Chondrocyte (in vitro differentiated cells): ENCODE results near the gene DUT. TPM values are rescaled to one million over a fixed set of nuclear protein-coding genes. Genes with fewer than 3 reads are reported as not detected.

Source experiments
- DNase-seq: peaks from one replicate; pipeline ENCODE4 v3.0.0; 2021; ENCODE audit warnings: mixed read lengths, low spot score
- H3K27ac Mint-ChIP-seq: one replicate; pipeline ENCODE4 v1.8.0; 2021; ENCODE audit warnings: mild to moderate bottlenecking, moderate library complexity, mixed read lengths; ENCODE audit not compliant: unreplicated experiment
- H3K27me3 Mint-ChIP-seq: 2 replicates; pipeline ENCODE4 v1.8.0; 2021; ENCODE audit warnings: low read depth, mixed read lengths
- H3K36me3 Mint-ChIP-seq: 2 replicates; pipeline ENCODE4 v1.8.0; 2021; ENCODE audit warnings: low read depth, mixed read lengths
- H3K4me1 Mint-ChIP-seq: 2 replicates; pipeline ENCODE4 v1.8.0; 2021; ENCODE audit warnings: low read depth, mild to moderate bottlenecking, mixed read lengths
- H3K4me3 Mint-ChIP-seq: one replicate; pipeline ENCODE4 v1.8.0; 2021; ENCODE audit warnings: mild to moderate bottlenecking, moderate library complexity, mixed read lengths; ENCODE audit not compliant: unreplicated experiment
- H3K9me3 Mint-ChIP-seq: 2 replicates; pipeline ENCODE4 v1.8.0; 2021; ENCODE audit warnings: low read depth, mixed read lengths
- CTCF ChIP-seq: fragments of 200-600 bp; sonication (generic); IDR thresholded peaks from 2 replicates; pipeline ENCODE4 v1.5.0; 2021; ENCODE audit warnings: antibody characterized with exemption, mild to moderate bottlenecking, moderate library complexity
- total RNA-seq: library from RNA; stranded (reverse); gene quantifications from 3 replicates; pipeline ENCODE4 v1.2.1, GENCODE V29; 2021

The DUT gene
- total RNA-seq, 1 donor from 2014 or later = 71.5 TPM

- Mint-ChIP-seq H3K36me3 (no peaks in the 10 kb centered on the region), H3K9me3 (no peaks in the 10 kb centered on the region), H3K27me3 (peaks cover 17% of the 10 kb centered on the region), H3K4me3 (peak overlapping the region; percentile 57), H3K4me1 (peaks cover 10% of the 10 kb centered on the region), H3K27ac (no peak overlapping the region)
- peak; percentile 93 for TF ChIP-seq CTCF
- no peak for DNase-seq
These were observed 45.7 kb upstream of the DUT start for GRCh38 chr15:48285329-48286214.

GRCh38 chr15:48289628-48290027 lies 41.6 kb upstream of the DUT start:
- Mint-ChIP-seq H3K36me3 (no peaks in the 10 kb centered on the region), H3K4me1 (peaks cover 10% of the 10 kb centered on the region), H3K27ac (no peak overlapping the region), H3K27me3 (no peaks in the 10 kb centered on the region), H3K4me3 (no peak overlapping the region), H3K9me3 (no peaks in the 10 kb centered on the region)
- DNase-seq = no peak
- no peak for TF ChIP-seq CTCF

DNA sequence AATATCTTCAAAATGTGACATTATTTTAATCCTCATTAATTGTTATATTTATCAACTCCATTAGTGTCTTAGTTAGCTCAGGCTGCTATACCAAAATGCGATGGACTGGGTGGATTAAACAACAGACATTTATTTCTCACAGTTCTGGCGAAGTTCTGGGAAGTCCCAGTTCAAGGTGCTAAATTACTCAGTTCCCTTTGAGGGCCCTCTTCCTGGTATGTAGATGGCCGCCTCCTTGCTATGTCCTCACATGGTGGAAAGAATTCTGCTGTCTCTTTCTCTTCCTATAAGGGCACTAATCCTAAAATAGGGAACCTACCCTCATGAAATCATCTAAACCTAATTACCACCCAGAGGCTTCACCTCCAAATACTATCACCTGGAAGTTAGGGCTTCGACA lies 38.8 kb upstream of the DUT start:
- Mint-ChIP-seq H3K27me3 (peaks cover 3% of the 10 kb centered on the region), H3K27ac (no peak overlapping the region), H3K36me3 (no peaks in the 10 kb centered on the region), H3K4me1 (no peaks in the 10 kb centered on the region), H3K9me3 (no peaks in the 10 kb centered on the region), H3K4me3 (no peak overlapping the region)
- TF ChIP-seq CTCF = no peak
- no peak for DNase-seq

- no peak for DNase-seq
- no peak for TF ChIP-seq CTCF
- no peaks in the 10 kb centered on the region for H3K4me1 Mint-ChIP-seq
- no peaks in the 10 kb centered on the region for H3K36me3 Mint-ChIP-seq
- H3K27me3 Mint-ChIP-seq = peaks cover 6% of the 10 kb centered on the region
- no peak overlapping the region for H3K4me3 Mint-ChIP-seq
- no peak overlapping the region for H3K27ac Mint-ChIP-seq
- no peaks in the 10 kb centered on the region for H3K9me3 Mint-ChIP-seq
These were observed 33.6 kb upstream of the DUT start for GRCh38 chr15:48297668-48298067.

DNA sequence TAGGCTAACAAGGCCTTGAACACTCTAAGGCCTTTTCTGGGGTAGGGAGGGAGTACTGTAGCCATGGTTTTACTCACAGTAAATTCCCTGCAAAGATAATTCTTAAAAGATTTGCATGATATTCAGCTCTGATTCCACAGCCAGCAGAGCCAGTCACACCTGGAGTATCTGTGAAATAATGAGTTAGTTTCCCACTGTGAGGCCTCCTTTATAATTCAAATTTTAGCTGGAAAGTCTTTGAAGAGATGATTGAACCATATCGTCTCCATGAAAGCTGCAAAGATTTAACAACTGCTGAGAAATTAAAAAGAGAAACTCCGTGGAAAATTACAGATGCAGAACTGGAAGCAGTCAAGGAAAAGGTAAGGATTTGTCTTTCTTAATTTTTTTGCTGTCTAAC lies 32.3 kb upstream of the DUT start:
- H3K9me3 Mint-ChIP-seq = no peaks in the 10 kb centered on the region
- DNase-seq = no peak
- no peak overlapping the region for H3K4me3 Mint-ChIP-seq
- no peaks in the 10 kb centered on the region for H3K36me3 Mint-ChIP-seq
- TF ChIP-seq CTCF = no peak
- H3K4me1 Mint-ChIP-seq = no peaks in the 10 kb centered on the region
- peaks cover 6% of the 10 kb centered on the region for H3K27me3 Mint-ChIP-seq
- no peak overlapping the region for H3K27ac Mint-ChIP-seq
